RWPE2 (cell line): ENCODE measurements around the gene TAOK3.

Source experiments
- ATAC-seq: fragments of 200-7000 bp; cut with Tn5 transposase; 3 replicates; pipeline ENCODE4 v1.9.1; 2021; ENCODE audit warnings: low read depth
- DNase-seq: peaks from one replicate; pipeline ENCODE4 v3.0.0-alpha.2; 2020; ENCODE audit warnings: low spot score
- H3K27ac ChIP-seq: fragments of 450-650 bp; 2 replicates; pipeline ENCODE4 v1.5.1; 2017; ENCODE audit warnings: mild to moderate bottlenecking; ENCODE audit not compliant: poor library complexity, severe bottlenecking
- H3K27me3 ChIP-seq: fragments of 250-450 bp; sonication (Bioruptor Pico); 2 replicates; pipeline ENCODE4 v1.5.1; 2021; ENCODE audit warnings: mild to moderate bottlenecking, moderate library complexity; ENCODE audit not compliant: insufficient read depth, poor library complexity, severe bottlenecking
- H3K36me3 ChIP-seq: fragments of 250-450 bp; sonication (Bioruptor Pico); 2 replicates; pipeline ENCODE4 v1.5.1; 2020; ENCODE audit warnings: low read depth, mild to moderate bottlenecking, moderate library complexity
- H3K4me1 ChIP-seq: fragments of 250-450 bp; sonication (Bioruptor Pico); 2 replicates; pipeline ENCODE4 v1.5.1; 2021; ENCODE audit warnings: mild to moderate bottlenecking, moderate library complexity; ENCODE audit not compliant: insufficient read depth, poor library complexity, severe bottlenecking
- H3K4me3 ChIP-seq: fragments of 250-450 bp; sonication (Bioruptor Pico); 2 replicates; pipeline ENCODE4 v1.5.1; 2021; ENCODE audit warnings: mild to moderate bottlenecking, moderate library complexity; ENCODE audit not compliant: severe bottlenecking
- H3K9me3 ChIP-seq: fragments of 250-450 bp; sonication (Bioruptor Pico); 2 replicates; pipeline ENCODE4 v1.5.1; 2021; ENCODE audit warnings: mild to moderate bottlenecking, moderate library complexity; ENCODE audit not compliant: severe bottlenecking
- CTCF ChIP-seq: fragments of 450-650 bp; IDR thresholded peaks from one replicate; pipeline ENCODE4 v1.5.1; 2017; ENCODE audit warnings: mild to moderate bottlenecking, moderate library complexity; ENCODE audit not compliant: poor library complexity, severe bottlenecking

Gene TAOK3

GRCh38 chr12:118125743-118126118 is 247.0 kb downstream of the TAOK3 start:
- no peaks in the 10 kb centered on the region; the same call in 1 of the 2 replicates for H3K36me3 ChIP-seq
- no peak overlapping the region for H3K4me3 ChIP-seq
- H3K27ac ChIP-seq, result no peak overlapping the region
- no peaks in the 10 kb centered on the region for H3K4me1 ChIP-seq
- no peak for ATAC-seq
- H3K27me3 ChIP-seq, result no peaks in the 10 kb centered on the region
- no peak for TF ChIP-seq CTCF
- DNase-seq, result no peak
- no peaks in the 10 kb centered on the region for H3K9me3 ChIP-seq

GRCh38 chr12:118124333-118124874 is 248.3 kb downstream of the TAOK3 start:
- no peak overlapping the region for H3K27ac ChIP-seq
- no peak for TF ChIP-seq CTCF

GRCh38 chr12:118122264-118122663 is 250.4 kb downstream of the TAOK3 start:
- Histone ChIP-seq H3K36me3 (no peaks in the 10 kb centered on the region; the same call in 1 of the 2 replicates), H3K4me3 (no peak overlapping the region), H3K9me3 (no peaks in the 10 kb centered on the region), H3K27ac (no peak overlapping the region), H3K4me1 (peaks cover 5% of the 10 kb centered on the region), H3K27me3 (no peaks in the 10 kb centered on the region)
- no peak for TF ChIP-seq CTCF
- no peak for ATAC-seq
- DNase-seq, result no peak

More at GRCh38 chr12:118124333-118124874, 248.3 kb downstream of the TAOK3 start:
- no peaks in the 10 kb centered on the region for H3K9me3 ChIP-seq
- no peak overlapping the region for H3K4me3 ChIP-seq
- no peak for ATAC-seq
- DNase-seq, result no peak
- peaks cover 5% of the 10 kb centered on the region for H3K4me1 ChIP-seq
- H3K27me3 ChIP-seq, result no peaks in the 10 kb centered on the region
- no peaks in the 10 kb centered on the region; the same call in 1 of the 2 replicates for H3K36me3 ChIP-seq

GRCh38 chr12:118120579-118121363 is 251.9 kb downstream of the TAOK3 start:
- DNase-seq (no peak), ATAC-seq (peak; percentile 79)
- H3K4me1 ChIP-seq, result peaks cover 5% of the 10 kb centered on the region
- no peak overlapping the region for H3K4me3 ChIP-seq
- TF ChIP-seq CTCF, result peak; percentile 93
- H3K36me3 ChIP-seq, result no peaks in the 10 kb centered on the region; the same call in 1 of the 2 replicates
- peak overlapping the region; percentile 40 for H3K27ac ChIP-seq
- H3K9me3 ChIP-seq, result no peaks in the 10 kb centered on the region
- no peaks in the 10 kb centered on the region for H3K27me3 ChIP-seq

GRCh38 chr12:118119449-118119879 is 253.2 kb downstream of the TAOK3 start:
- H3K4me3 ChIP-seq, result no peak overlapping the region

More at GRCh38 chr12:118119449-118119879, 253.2 kb downstream of the TAOK3 start:
- ATAC-seq (no peak), DNase-seq (no peak)
- no peak overlapping the region for H3K27ac ChIP-seq
- H3K9me3 ChIP-seq, result no peaks in the 10 kb centered on the region
- peaks cover 5% of the 10 kb centered on the region for H3K4me1 ChIP-seq
- no peak for TF ChIP-seq CTCF
- H3K36me3 ChIP-seq, result no peaks in the 10 kb centered on the region; the same call in 1 of the 2 replicates
- no peaks in the 10 kb centered on the region for H3K27me3 ChIP-seq
